Neutrophil (primary cell): Measurements from ENCODE around the gene HHATL.

Source experiments
- H3K27ac ChIP-seq: fragments of 200-600 bp; sonication (generic); 2 replicates; pipeline ENCODE4 v1.5.1; 2016; ENCODE audit warnings: mild to moderate bottlenecking, moderate library complexity
- H3K27me3 ChIP-seq: fragments of 200-600 bp; sonication (generic); 2 replicates; pipeline ENCODE4 v1.6.0; 2016; ENCODE audit warnings: mild to moderate bottlenecking
- H3K36me3 ChIP-seq: fragments of 200-600 bp; sonication (generic); 2 replicates; pipeline ENCODE4 v1.5.1; 2017
- H3K4me1 ChIP-seq, 2 experiments: fragments of 200-600 bp in 1 of 2; sonication (generic) in 1 of 2; 1 replicate in 1 of 2; 2 replicates in 1 of 2; pipeline versions ENCODE4 v1.5.1 to v1.6.1; 2013 to 2016; ENCODE audit warnings: low read depth in 1 of 2, low read length in 1 of 2, mild to moderate bottlenecking in 1 of 2, moderate library complexity in 1 of 2; ENCODE audit not compliant: control insufficient read depth in 1 of 2, insufficient read depth in 1 of 2
- H3K4me3 ChIP-seq, 2 experiments: fragments of 200-600 bp in 1 of 2; sonication (generic) in 1 of 2; 1 replicate in 1 of 2; 2 replicates in 1 of 2; pipeline ENCODE4 v1.5.1; 2013 to 2016; ENCODE audit warnings: low read depth in 1 of 2, low read length in 1 of 2, mild to moderate bottlenecking in 1 of 2, moderate library complexity in 1 of 2
- H3K9me3 ChIP-seq: fragments of 200-600 bp; sonication (generic); 2 replicates; pipeline ENCODE4 v1.5.1; 2016
- TF ChIP-seq, protein P1 (sequence below): fragments of 200-600 bp; sonication (generic); IDR thresholded peaks from 2 replicates; pipeline ENCODE4 v1.5.1; 2016; ENCODE audit warnings: antibody characterized with exemption

HHATL gene

DNA sequence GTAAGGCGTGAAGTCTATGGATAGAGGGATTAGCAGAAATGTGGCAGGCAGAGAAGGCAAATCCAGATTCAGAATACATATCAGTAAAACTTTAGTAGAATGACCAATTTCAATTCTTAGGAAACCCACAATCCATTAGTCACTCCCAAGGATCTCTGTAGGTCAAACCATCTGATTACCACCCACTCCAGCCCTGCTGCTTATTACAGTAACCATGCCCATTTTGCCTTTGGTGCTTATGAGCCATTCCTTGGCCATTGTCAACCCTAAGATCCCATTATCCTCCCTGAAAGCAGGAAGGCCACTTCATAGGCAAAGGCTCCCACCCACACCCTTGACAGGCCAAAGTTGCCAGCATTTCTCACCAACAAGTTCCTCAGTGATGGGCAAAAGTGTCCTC, 22.3 kb downstream of the HHATL start:
- no peaks in the 10 kb centered on the region for H3K4me1 ChIP-seq
- H3K27me3 ChIP-seq, result peaks cover 45% of the 10 kb centered on the region
- no peaks in the 10 kb centered on the region for H3K9me3 ChIP-seq
- no peak overlapping the region for H3K4me3 ChIP-seq
- H3K27ac ChIP-seq, result no peak overlapping the region
- TF ChIP-seq, protein P1, sequence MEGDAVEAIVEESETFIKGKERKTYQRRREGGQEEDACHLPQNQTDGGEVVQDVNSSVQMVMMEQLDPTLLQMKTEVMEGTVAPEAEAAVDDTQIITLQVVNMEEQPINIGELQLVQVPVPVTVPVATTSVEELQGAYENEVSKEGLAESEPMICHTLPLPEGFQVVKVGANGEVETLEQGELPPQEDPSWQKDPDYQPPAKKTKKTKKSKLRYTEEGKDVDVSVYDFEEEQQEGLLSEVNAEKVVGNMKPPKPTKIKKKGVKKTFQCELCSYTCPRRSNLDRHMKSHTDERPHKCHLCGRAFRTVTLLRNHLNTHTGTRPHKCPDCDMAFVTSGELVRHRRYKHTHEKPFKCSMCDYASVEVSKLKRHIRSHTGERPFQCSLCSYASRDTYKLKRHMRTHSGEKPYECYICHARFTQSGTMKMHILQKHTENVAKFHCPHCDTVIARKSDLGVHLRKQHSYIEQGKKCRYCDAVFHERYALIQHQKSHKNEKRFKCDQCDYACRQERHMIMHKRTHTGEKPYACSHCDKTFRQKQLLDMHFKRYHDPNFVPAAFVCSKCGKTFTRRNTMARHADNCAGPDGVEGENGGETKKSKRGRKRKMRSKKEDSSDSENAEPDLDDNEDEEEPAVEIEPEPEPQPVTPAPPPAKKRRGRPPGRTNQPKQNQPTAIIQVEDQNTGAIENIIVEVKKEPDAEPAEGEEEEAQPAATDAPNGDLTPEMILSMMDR, result no peak
- H3K36me3 ChIP-seq, result no peaks in the 10 kb centered on the region

DNA sequence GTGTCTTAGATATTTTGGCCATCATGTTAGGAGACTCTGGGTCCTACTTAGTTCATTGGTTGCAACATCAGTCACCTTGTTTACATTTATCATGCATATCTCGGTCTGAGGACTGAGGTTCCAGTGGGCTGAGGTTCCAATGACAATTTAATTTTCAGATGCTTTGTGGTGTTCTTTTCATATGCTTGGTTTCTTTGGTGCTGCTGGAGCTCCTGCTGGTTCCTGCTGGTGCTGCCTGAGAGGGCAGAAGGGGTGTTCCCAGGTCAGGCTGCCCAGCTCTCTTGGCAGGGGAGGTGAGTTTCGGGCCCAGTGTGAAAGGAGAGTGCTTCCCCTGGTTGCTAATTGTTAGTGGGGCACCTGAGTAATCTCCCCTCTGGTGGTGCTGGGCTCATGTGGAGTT, 24.2 kb downstream of the HHATL start:
- Histone ChIP-seq H3K4me3 (no peak overlapping the region), H3K9me3 (no peaks in the 10 kb centered on the region), H3K27ac (no peak overlapping the region), H3K4me1 (no peaks in the 10 kb centered on the region), H3K36me3 (no peaks in the 10 kb centered on the region), H3K27me3 (peaks cover 26% of the 10 kb centered on the region)
- TF ChIP-seq, protein P1, result no peak

DNA sequence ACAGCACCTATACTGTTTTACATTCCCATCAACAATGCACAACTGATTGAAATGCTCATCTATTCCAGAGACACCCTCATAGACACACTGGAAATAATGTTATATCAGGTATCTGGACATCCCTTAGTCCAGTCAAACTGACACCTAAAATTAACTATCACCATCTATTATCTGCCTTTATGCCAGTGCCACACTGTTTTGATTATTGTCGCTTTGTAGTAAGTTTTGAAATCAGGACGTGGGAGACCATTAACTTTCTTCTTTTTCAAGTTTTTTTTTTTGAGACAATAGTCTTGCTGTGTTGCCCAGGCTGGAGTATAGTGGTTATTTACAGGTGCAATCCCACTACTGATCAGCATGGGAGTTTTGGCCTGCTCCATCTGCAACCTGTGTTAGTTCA, 26.7 kb downstream of the HHATL start:
- no peaks in the 10 kb centered on the region for H3K4me1 ChIP-seq
- TF ChIP-seq, protein P1, result no peak
- no peak overlapping the region for H3K4me3 ChIP-seq
- no peaks in the 10 kb centered on the region for H3K36me3 ChIP-seq
- peaks cover under 1% of the 10 kb centered on the region for H3K27me3 ChIP-seq
- no peaks in the 10 kb centered on the region for H3K9me3 ChIP-seq
- no peak overlapping the region for H3K27ac ChIP-seq

DNA sequence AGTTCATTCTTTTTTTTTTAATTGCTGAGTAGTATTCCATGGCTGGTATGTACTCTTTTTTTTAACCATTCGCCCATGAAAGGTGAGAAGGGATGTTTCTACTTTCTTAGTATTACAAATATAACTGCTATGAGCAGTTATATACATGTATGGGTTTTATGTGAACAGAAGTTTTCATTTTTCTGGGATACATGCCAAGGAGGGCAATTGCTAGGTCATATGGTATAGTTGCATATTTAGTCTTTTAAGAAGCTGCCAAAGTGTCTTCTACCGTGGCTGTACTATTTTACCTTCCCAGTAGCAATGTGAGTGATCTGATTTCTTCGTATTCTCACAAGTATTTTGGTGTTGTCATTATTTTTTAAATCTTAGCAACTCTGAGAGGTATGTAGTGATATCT, 28.5 kb downstream of the HHATL start:
- TF ChIP-seq, protein P1, result no peak
- Histone ChIP-seq H3K4me3 (no peak overlapping the region), H3K36me3 (no peaks in the 10 kb centered on the region), H3K27me3 (no peaks in the 10 kb centered on the region), H3K9me3 (no peaks in the 10 kb centered on the region), H3K27ac (no peak overlapping the region), H3K4me1 (no peaks in the 10 kb centered on the region)

DNA sequence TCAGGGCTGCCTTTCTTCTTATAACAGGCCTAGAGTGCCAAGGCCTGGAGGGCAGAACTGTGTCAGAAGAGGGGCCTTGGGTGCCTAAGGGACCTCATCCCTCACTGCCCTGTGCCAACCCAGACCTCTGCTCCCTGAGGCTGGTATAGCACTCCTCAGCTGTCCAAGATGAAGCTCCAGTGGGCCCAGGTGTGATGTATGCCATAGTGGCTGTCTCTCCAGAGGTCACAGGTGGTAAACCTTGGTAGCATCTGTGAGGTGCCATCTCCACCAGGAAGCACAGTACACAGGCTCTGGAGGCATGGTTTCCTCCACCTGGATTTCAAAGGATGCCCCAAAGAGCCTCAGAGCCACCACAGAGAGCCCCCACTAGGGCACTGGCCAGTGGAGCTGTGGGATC, 29.5 kb downstream of the HHATL start:
- no peaks in the 10 kb centered on the region for H3K4me1 ChIP-seq
- no peak overlapping the region for H3K4me3 ChIP-seq
- H3K36me3 ChIP-seq, result no peaks in the 10 kb centered on the region
- H3K9me3 ChIP-seq, result no peaks in the 10 kb centered on the region
- H3K27ac ChIP-seq, result no peak overlapping the region
- TF ChIP-seq, protein P1, result no peak
- H3K27me3 ChIP-seq, result no peaks in the 10 kb centered on the region

DNA sequence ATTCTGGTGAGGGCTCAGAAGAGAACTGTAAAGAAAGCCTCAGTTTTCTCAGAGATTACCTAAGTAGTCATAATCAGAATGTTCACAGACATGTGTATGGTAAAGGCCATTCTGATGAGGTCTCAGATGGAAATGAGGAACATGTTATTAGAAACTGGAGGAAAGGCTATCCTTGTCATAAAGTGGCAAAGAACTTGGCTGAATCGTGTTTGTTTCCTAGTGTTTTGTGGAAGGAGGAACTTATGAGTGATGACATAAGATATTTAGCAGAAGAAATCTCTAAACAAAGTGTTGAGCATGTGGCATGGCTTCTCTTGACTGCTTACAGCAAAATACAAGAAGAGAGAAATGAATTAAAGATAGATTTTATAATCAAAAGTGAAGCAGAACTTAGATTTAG, 30.1 kb downstream of the HHATL start:
- H3K9me3 ChIP-seq, result no peaks in the 10 kb centered on the region
- H3K4me3 ChIP-seq, result no peak overlapping the region
- no peaks in the 10 kb centered on the region for H3K27me3 ChIP-seq
- H3K36me3 ChIP-seq, result no peaks in the 10 kb centered on the region
- TF ChIP-seq, protein P1, result no peak
- no peaks in the 10 kb centered on the region for H3K4me1 ChIP-seq
- H3K27ac ChIP-seq, result no peak overlapping the region
